ENCODE results near the gene SMURF1. TPM values are rescaled to one million over a fixed set of nuclear protein-coding genes. Genes with fewer than 3 reads are reported as not detected.

SMURF1 gene
- total RNA-seq, 2 donors from 2014 or later: 16.9 to 31.3 TPM

DNA sequence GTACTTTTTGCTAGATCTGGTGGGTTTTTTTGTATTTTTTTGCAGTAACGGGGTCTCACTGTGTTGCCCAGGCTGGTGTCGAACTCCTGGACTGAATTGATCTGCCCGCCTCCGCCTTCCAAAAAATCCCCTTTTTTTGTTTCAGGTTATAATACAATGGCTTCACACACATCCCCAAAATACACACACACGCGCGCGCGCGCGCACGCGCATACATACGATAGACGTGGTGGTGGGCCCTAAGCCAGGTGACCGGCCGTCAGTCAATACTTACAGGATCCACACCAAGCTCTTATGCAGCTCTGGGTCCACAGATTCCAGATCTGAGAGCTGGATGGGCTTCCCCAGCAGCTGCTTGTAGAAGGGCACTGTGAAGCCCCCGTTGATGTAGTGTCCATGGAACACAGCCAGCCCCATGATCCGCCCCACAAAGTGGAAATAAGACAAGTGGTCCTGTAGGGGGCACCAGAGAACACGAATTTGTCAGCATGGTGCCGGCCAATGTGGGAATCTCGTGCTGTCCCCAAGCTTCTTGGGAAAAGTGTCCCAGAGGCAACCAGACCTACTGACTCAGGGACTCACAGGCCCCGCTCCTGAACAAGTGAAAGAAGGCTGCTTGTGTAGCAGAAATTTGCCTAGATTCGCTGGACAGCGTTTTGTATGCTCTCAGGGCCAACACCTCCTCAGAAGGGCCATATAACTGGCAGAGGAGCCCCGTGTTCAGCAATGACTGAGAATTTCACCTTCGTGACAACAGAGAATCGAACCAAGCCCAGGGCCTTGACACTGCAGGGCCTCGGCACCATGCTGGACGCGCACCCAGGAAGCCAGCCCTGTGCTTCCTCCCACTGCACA is 103.6 kb downstream of the SMURF1 start:
- Histone ChIP-seq H3K4me1 (peaks cover 5% of the 10 kb centered on the region), H3K9me3 (no peaks in the 10 kb centered on the region), H3K4me3 (no peak overlapping the region), H3K27ac (peak overlapping the region in 2 of 4 donors; percentile 42 to 45), H3K27me3 (no peaks in the 10 kb centered on the region), H3K36me3 (replicated peaks in 1 of 2; ENCODE audit: insufficient read depth in 1 of 2, low read depth in 2 of 2) (peaks cover 0 to 28% of the 10 kb centered on the region in 2 donors)
- peak; percentile 86 to 90 (median 88) for DNase-seq
- 73 to 76% methylated on average over 30 to 31 of the region's 31 CpGs for WGBS, 2 donors
- intact Hi-C loops (cut with DNase I): loop anchor here (5.0 to 10.0 kb wide), 2 partner anchors 94 to 267 kb away; no protein-coding TSS in a partner anchor
- peak; percentile 81 for ATAC-seq
- TF ChIP-seq, protein P1, sequence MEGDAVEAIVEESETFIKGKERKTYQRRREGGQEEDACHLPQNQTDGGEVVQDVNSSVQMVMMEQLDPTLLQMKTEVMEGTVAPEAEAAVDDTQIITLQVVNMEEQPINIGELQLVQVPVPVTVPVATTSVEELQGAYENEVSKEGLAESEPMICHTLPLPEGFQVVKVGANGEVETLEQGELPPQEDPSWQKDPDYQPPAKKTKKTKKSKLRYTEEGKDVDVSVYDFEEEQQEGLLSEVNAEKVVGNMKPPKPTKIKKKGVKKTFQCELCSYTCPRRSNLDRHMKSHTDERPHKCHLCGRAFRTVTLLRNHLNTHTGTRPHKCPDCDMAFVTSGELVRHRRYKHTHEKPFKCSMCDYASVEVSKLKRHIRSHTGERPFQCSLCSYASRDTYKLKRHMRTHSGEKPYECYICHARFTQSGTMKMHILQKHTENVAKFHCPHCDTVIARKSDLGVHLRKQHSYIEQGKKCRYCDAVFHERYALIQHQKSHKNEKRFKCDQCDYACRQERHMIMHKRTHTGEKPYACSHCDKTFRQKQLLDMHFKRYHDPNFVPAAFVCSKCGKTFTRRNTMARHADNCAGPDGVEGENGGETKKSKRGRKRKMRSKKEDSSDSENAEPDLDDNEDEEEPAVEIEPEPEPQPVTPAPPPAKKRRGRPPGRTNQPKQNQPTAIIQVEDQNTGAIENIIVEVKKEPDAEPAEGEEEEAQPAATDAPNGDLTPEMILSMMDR (IDR thresholded peaks at IDR 0.05): peak; percentile 51 to 90 (median 79)
- no peak for TF ChIP-seq POLR2A (IDR thresholded peaks at IDR 0.05)

DNA sequence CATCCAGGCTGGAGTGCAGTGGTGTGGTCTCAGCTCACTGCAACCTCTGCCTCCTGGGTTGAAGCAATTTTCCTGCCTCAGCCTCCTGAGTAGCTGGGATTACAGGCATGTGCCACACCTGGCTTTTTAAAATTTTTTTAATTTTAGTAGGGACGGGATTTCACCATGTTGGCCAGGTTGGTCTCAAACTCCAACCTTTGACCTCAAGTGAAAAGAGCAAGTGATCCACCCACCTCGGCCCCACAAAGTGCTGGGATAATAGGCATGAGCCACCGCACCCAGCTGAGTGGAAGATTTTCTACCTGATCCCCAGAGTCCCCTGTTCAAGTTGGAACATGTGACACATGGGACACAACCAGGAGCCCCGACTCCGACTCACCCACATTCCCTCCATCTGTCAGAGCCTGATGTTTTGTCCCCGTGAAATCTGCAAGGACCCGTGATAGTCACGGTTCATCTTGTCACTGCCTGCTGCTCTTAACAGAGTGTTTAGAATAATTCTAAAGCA is 104.5 kb downstream of the SMURF1 start:
- intact Hi-C loops (cut with DNase I): no loop called here
- Histone ChIP-seq H3K27ac (no peak overlapping the region), H3K36me3 (replicated peaks in 1 of 2; ENCODE audit: insufficient read depth in 1 of 2, low read depth in 2 of 2) (peaks cover 0 to 36% of the 10 kb centered on the region in 2 donors), H3K4me1 (peaks cover 5% of the 10 kb centered on the region), H3K9me3 (no peaks in the 10 kb centered on the region), H3K4me3 (no peak overlapping the region), H3K27me3 (no peaks in the 10 kb centered on the region)
- DNase-seq (no peak), ATAC-seq (no peak)
- 82 to 86% methylated on average over 8 of the region's 8 CpGs for WGBS, 2 donors
- no peak for TF ChIP-seq POLR2A (IDR thresholded peaks at IDR 0.05)
- TF ChIP-seq, protein P1 (IDR thresholded peaks at IDR 0.05): no peak

DNA sequence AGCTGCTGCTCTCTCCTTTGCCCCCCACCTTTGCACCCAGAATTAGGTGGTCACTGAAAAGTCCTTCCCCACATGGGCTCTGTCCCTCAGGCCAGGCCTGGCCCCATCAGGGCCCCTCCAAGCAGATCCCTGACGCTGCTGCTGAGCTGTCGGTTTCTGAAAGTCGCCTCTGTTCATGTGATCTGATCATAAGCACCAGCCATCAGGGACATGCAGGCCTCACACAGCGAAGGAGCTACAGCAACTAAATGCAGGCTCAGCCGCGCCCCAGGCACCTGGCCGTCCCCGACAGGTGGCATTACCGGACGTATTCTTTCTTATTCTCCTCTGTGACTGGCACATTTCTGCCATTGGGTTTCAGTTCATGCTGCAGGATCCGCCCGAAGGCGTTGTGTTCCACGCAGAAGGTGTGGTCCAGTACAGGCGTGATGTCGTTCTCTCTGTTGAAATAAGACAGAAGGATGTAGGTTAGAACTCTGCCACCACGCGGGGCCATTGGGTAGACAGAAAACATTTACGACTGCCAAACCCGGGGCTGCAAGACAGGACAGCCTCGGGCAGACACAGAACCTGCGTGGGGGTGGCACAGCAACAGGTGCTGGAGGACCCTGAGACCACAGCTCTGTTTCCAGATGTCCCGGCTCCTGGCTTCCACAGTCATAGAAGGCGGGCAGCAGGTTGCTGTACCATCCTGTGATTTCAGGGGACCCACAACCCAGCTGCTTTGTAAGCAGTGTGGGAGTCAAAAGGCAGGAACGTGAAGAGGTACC is 105.6 kb downstream of the SMURF1 start:
- no peak for DNase-seq
- no peak for TF ChIP-seq POLR2A (IDR thresholded peaks at IDR 0.05)
- TF ChIP-seq, protein P1 (IDR thresholded peaks at IDR 0.05): no peak
- H3K27me3 ChIP-seq: no peaks in the 10 kb centered on the region
- intact Hi-C loops (cut with DNase I): no loop called here
- H3K4me3 ChIP-seq: no peak overlapping the region
- H3K9me3 ChIP-seq: no peaks in the 10 kb centered on the region
- peaks cover 5% of the 10 kb centered on the region for H3K4me1 ChIP-seq
- ATAC-seq: no peak
- peaks cover 0 to 36% of the 10 kb centered on the region in 2 donors for H3K36me3 ChIP-seq (replicated peaks in 1 of 2; ENCODE audit: insufficient read depth in 1 of 2, low read depth in 2 of 2)
- H3K27ac ChIP-seq: no peak overlapping the region
- WGBS, 2 donors: 90 to 93% methylated on average over 25 of the region's 25 CpGs

DNA sequence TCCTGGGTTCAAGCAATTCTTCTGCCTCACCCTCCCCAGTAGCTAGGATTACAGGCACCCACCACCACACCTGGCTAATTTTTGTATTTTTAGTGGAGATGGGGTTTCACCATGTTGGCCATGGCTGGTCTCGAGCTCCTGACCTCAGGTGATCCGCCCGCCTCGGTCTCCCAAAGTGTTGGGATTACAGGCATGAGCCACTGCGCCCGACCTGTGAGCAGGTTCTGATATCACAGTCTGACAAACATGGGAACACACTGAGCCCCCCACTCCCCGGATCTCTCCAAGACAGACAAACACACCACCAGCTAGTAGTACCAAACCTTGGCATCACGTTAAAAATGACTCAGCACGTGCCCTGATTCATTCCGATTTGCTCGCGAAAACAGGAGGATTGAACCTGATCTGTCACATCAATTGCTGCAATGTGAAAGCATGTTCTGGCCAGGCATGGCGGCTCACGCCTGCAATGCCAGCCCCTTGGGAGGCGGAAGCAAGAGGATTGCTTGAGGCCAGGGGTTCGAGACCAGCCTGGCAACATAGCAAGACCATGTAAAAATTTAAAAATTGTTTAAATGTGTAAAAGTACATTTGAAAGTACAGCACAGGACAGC is 106.5 kb downstream of the SMURF1 start:
- Histone ChIP-seq H3K36me3 (replicated peaks in 1 of 2; ENCODE audit: insufficient read depth in 1 of 2, low read depth in 2 of 2) (peaks cover 0 to 37% of the 10 kb centered on the region in 2 donors), H3K4me3 (no peak overlapping the region), H3K9me3 (no peaks in the 10 kb centered on the region), H3K27ac (no peak overlapping the region), H3K4me1 (peaks cover 5% of the 10 kb centered on the region), H3K27me3 (no peaks in the 10 kb centered on the region)
- 92 to 96% methylated on average over 15 to 16 of the region's 16 CpGs for WGBS, 2 donors
- intact Hi-C loops (cut with DNase I): no loop called here
- ATAC-seq (no peak), DNase-seq (no peak)
- TF ChIP-seq, protein P1 (IDR thresholded peaks at IDR 0.05): no peak
- TF ChIP-seq POLR2A (IDR thresholded peaks at IDR 0.05): no peak

Measured in body of pancreas (tissue), 4 donors.